NCI-H1417 (cell line): ENCODE data around the gene CGB7.
"Not testable (repeated sequence)": the region's sequence is repeated elsewhere in the genome, so short reads cannot be mapped to it uniquely, and the experiment has no call there.

ENCODE experiments used
- DNase-seq, 3 experiments: peaks; one replicate each; lab custom pipeline; 2025; lab: John Stamatoyannopoulos, UW

The CGB7 gene

DNA sequence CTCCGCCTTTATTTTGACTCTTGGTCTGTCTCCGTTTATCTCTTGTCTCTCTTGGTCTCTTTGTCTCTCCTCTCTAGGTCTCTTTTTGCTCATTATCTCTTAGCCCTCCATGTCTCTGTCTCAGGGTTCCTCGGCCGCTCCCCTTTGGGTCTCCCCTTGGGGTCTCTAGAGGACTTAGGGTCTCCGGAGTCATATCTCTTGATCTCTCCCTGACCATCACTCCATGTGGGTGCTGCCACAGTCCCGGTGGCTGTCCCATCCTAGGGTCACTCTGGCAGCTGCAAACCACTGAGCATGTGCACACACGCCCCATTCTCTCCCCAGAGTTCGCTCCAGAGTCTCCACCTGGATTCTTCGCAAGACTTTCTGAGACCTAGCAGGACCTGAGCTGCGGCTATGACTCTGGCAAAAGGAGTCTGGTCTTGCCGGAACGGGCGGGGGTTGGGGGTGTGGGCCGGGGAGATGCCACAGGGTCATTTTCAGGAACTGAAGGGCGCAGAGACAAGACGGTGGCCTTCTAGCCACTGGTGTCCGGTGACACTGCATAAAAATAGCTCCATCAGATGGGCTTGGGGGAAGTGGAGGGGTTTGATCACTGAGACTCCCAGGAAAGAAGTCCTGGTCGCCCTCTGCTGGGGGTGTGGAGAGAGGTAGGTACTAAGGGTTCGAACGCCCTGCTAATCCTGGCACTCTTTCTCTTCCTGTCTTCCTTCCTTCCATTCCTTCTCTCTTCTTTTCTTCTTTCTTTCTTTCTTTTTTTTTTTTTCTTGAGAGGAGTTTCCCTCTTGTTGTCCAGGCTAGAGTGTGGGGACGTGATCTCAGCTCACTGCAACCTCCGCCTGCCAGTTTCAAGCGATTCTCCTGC is 16.2 kb upstream of the CGB7 start:
- DNase-seq, result peak in 1 of 3 experiments; percentile 25

DNA sequence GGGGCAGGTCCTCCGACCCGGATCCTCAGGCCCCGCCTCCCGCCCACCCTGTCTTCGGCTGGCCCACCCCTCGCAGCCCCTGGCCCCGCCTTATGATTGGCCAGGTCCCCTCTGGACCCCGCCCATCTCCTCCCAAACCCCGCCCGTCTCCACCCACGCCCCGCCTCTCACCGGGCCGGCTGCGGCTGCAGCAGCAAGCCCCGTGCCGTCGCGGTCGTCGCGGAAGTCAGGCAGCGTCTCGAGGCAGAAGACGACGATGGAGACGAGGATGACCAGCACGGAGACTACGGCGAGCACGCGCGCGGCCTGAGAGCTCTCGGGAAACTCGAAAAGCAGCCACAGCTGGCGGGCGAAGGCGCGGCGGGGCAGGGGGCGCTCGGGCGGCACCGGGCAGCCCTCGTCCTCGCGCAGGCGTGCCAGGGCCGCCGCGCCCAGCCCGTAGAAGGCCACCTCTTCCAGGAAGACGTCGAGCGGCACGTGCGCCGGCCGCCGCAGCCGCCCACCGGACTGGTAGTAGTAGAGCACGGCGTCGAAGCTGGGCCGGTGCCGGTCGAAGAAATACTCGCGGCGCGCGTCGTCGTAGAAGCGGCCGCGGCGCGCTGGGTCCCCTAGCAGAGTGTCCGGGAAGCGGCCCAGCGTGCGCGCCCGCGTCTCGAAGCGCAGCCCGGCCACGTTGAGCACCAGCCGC is 14.5 kb upstream of the CGB7 start:
- DNase-seq, result no peak

DNA sequence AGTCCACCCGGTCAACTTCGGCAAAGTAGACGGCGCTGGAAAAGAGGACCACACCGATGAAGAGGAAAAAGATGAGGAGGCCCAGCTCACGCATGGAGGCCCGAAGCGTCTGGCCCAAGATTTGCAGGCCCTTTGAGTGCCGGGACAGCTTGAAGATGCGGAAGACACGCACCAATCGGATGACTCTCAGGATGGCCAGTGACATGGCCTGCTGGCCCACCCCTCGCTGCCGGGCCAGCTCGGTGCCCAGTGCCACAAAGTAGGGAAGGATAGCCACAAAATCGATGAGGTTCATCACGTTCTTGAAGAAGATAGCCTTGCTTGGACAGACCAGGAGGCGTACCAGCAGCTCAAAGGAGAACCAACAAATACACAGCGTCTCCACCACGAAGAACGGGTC is 12.9 kb upstream of the CGB7 start:
- DNase-seq, result no peak

DNA sequence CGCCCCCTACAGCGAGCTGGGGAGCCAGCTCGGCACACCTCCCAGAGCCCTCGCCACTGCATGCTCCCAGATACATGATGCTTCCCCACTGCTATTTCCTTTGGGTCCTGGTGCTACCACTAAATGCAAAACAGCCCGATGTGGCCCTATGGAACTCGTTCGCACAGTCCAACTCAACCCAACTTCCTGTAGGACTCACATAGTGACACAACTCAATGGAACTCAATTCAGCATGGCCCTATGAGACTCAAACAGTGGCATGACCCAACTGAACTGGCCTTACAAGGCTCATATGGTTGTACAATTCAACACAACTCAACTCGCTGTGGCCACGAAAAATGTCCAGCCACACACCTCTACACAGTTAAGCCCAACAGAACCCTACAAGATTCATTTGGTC is 11.5 kb upstream of the CGB7 start:
- DNase-seq, result no peak

DNA sequence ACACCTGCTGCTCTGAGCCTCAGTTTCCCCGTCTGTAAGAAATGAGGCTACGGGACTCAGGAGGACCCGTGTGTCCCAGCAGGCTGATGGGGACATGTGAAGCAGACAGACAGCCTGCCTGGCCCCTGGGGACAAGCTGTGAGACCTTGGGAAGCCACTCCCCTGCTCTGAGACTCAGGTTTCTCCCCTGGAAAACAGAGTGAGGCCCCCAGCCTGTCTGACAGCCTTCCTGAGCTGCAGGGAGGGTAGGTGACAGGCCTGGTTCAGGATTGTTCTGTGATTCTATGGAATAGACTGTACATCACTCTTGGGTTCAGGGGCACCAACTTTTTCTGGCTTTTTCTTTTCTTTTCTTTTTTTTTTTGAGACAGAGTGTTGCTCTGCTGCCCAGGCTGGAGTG is 10.0 kb upstream of the CGB7 start:
- no peak for DNase-seq

DNA sequence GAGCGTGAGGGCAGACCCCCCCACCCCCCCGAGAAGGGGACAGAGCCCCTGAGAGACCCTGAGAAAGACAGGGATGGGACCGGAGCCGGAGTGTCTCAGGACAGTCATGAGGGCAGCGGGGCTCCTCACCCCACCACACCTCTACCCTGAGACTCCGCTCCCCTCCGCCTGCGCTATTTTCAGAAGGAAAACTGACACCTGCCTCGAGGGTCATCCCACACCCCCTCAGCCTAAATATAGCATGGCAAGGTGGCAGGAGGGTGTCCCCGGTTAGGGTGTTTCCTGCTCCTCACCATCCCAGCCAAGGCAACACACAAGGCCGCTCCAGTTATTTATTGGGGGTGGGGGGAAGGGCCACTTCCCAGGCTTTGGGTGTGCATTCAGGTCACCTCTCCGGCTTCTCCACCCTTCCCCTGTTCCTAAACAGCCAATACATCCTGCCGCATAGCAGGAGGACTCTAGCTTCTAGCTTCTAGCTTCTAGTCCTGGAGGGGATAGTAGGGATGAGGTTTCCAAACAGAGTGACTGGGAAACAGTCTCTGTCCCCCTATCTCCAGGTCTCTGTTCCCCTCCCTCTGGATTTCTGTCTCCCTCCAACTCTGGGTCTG is 8.5 kb upstream of the CGB7 start:
- no peak for DNase-seq

DNA sequence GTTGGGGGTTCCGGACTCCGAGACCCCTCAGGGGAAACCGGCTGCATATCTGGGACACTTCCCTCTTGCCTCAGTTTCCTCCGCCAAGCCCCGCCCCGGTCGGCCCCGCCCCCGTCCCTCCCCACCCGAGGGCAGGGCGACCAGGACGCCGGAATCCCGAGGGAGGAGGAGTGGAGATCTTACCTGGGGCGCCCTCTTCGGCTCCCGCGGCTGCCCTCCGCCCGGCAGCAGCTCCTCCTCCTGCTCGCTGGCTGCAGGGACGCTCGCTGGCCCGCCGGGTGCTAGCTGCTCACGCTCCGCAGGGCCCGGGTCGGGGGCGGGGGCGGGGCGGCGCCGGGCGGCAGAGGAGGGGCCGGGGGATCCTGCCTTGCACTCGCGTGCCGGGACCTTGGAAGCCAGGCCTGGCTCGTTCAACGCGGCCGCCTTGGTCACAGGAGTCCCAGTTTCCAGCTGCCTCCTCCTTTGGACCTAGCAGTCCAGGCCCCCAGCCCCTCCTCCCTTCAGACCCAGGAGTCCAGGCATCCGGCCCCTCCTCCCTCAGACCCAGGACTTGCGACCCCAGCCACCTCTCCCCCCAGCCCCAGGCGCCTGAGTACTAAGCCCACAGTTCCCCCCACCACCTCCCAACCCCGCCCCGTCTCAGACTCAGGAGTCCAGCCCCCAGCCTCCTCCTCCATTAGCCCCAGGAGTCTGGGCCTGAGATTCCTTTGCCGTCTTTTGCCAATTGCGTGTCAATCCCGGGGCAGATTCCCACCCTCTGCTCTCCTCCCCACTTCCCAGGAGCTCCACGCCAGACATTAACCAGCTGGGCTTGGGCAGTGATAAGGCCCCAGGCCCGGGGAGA is 7.4 kb upstream of the CGB7 start, which contains the start of gene NTF4:
TSS of gene NTF4 (minus strand) at position 51 of the 844 bp plus-strand sequence. CDS start 2,821 bp downstream, outside the sequence.
- DNase-seq, result peak in 1 of 3 experiments; percentile 9

DNA sequence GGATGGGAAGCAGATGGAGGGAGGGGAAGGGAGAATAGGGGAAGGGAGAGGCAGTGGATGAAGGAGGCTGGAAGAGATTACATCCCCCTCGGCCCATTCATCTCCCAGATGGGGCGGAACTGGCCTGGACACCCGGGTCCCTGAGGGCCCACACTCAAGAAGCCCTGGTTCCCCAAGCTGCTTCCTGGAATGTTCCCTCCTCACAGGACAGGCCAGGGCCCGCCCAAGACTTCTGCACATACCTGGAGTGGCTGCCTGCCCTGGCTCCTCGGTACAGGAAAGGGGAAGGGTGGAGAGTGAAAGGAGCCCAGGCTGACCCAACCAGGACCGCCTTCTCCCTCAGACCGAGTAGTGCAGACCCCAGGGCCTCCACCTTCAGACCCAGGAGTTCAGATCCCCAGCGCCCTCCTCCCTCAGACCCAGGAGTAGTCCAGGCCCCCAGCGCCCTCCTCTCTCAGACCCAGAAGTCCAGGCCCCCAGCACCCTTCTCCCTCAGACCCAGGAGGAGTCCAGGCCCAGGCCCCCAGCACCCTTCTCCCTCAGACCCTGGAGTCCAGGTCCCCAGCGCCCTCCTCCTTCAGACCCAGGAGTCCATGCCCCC is 6.6 kb upstream of the CGB7 start:
- DNase-seq, result no peak

DNA sequence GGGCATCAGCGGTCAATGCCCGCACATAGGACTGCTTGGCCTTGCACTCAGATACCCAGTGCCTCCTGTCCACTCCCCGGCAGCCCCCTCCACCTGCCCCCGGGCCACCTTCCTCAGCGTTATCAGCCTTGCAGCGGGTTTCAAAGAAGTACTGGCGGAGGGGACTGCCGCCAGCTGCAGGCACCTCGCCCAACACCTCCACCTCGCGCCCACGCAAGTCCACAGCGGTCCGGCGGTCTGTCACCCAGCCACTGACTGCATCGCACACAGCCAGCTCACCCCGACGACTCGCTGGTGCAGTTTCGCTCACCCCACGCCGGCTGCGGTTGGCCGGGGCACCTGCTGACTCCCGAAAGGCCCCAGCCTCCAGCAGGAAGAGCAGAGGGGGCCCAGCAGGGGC is 3.9 kb upstream of the CGB7 start:
- DNase-seq, result no peak

DNA sequence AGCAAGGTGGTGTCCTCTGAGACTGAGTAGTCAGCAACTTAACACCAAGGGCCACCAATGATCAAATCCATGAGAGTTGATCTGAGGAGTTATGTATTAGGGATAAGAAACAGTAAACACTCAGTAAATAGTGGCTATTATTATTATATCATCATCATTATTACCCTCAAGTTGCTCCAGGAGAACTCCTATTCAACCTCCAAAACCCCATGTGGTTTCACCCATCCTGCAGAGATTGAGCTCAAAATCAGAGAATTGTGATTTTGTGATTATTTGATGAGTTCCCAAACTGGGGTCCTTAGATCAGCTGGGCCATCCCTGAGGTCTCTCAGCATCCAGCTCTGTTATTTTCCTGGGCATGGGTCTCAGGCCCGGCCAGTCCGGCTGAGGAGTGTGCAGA is 3.5 kb upstream of the CGB7 start:
- DNase-seq, result no peak

DNA sequence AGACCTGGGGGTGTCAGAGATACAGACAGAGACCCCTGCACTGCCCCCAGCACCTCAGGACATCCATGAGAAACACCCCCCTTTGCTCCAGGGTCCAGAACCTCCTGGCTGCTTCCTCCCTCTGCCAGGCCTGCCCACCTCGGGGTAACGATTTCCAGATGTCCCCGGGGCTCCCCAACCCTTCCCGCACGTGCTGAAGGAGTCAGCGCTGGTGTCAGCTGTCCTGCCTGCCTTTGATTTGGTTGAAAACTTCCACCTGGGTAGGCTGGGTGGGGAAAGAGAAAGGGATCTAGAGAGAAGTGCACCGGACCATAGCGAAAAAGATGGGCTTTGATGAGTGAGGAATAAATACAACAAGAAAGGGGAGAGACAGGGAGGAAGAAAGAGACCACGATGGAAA is 1.5 kb upstream of the CGB7 start:
- DNase-seq, result no peak

DNA sequence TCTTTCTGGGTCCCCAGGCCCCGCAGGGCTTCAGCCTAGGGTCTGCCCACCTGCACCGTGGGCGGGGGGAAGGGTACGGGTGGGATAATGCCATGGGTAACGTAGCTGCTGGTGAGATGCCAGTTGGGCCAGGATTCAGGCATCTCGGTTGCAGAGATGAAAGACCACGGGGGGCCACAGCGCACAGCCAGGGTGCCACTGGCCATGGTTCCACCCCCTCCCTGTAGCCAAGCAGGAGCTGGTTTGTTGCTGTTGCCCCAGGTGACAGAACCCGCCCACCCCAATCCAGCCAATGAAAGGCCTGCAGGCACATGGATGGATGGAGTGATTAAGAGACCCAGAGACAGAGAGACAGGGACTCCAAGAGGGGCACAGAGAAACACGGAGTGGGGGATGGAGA is 1.0 kb upstream of the CGB7 start:
- DNase-seq, result no peak

DNA sequence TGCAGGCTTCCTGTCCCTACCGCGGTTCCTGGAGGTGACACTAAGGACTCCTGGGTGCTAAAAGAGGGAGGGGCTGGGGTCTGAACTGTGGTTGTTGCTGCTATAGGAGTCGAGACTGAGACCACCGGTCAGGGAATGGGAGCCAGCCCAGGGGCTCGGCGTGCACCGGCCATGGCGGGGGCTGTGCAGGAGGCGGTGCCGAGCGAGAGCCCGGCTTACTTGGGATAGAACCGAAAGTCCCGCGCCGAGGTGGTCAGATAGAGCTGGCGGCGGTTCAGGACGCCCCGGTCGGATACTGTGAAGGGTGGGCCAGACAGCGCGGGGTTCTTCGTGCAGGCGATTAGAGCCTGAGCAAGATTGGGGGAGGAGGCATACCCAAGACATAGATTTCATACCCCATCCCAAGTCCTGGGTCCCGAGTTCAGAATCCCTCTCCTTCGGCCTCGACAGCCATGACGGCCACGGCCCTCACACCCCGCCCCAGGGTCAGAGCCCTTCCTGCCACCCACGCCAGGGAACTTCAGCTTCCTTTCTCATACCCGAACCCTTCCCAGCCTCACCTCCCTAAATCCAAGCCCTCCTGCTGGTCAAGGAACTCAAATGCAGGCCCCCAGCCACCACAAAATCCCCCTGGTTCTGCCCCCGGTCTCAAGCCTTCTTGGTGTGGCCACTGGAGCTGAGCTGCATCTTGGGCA is 500 bp downstream of the CGB7 start:
- not testable (repeated sequence) for DNase-seq

DNA sequence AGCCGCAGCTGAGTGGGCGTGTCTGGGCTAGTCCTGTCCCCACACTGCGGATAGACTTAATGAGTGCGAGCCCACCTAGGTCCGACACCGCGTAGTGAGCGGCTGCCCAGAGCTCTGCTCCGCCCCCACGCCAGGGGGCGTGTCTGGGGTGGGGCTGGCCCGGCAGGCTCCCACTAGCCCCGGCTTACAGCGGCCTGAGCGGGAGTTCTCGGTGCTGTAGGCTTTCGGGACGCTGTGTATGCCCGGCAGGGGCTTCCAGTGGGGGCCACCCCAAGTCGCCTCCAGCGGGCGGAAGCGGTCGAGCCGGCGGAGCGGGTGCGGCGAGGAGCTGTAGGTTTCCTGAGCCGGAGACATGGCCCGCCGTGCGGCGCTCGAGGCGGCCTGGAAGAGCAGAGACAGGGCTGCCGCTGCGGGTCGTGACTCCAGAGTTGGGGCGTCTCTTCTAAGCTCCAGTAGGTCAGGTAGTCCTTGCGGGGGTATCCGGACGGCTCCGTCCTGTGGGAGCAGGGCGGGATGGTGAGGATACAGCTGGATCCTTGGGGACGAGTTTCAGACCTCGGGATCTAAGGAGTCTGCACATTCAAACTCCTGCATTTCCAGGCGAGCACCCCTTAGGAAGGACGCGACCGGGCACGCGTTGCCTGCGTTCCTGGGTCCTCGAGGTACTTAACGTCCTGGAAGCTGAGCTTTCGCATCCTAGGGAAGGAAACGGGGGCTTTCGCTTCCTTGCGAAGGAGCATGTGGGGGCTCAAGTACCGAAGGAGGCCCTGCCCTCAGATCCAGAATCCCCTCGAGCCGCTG is 1.2 kb downstream of the CGB7 start:
- DNase-seq, result peak in 2 of 3 experiments; percentile 49 to 64

DNA sequence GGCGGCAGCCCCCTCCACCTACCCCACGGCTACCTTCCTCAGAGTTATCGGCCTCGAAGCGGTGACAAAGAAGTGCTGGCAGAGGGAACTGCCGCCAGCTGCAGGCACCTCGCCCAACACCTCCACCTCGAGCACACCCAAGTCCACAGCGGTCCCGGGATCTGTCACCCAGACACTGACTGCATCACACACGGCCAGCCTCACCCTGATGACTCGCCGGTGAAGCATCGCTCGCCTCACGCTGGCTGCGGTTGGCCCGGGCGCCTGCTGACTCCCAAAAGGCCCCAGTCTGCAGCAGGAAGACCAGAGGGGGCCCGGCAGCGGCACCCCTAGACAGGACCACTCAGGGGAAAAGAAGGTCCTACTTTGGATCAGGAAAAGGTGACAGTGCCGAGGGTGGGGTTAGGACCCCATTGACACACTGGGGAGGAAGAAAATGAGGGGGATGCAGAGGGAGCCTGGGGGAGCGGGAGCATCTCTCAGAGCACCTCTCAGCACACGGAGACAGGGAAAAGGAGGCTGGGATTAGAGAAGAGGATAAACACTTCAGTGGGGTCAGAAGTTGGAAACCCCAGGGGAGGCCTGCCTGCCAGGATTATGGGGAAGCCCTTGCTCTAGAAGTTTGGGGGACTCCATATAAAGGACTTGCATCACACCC is 7.0 kb downstream of the CGB7 start:
- DNase-seq, result not testable (repeated sequence)

DNA sequence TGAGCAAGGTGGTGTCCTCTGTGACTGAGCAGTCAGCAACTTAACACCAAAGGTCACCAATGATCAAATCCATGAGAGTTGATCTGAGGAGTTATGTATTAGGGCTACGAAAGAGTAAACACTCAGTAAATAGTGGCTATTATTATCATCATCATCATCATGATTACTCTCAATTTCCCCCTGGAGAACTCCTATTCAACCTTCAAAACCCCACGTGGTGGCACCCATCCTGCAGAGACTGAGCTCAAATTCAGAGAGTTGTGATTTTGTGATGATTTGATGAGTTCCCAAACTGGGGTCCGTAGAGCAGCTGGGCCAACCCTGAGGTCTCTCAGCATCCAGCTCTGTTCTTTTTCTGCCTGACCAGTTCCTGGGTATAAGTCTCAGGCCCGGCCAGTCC is 7.7 kb downstream of the CGB7 start:
- DNase-seq, result not testable (repeated sequence)

DNA sequence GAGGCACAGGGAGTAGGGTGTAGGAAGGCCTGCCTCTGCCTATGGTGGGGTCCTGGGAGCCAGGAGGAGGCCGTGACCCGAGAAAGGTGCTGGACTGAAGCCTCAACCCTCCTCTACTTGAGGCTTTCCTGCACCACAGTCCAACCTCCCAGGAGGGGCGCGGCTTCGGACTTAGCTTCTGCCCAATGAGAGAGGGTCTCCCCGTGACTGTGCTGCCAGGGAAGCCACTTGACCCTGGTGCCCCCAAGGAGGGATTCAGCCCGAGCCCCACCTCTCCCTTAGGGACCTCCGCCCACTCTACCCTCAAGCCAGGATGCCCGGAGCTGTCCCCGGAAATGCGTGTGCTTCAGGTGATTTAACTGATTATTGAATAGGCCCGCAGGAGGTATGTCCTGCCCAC is 8.5 kb downstream of the CGB7 start, which contains the start of gene CGB8:
TSS of gene CGB8 (minus strand) at position 101 of the 400 bp plus-strand sequence. CDS start 372 bp downstream, outside the sequence.
- not testable (repeated sequence) for DNase-seq

DNA sequence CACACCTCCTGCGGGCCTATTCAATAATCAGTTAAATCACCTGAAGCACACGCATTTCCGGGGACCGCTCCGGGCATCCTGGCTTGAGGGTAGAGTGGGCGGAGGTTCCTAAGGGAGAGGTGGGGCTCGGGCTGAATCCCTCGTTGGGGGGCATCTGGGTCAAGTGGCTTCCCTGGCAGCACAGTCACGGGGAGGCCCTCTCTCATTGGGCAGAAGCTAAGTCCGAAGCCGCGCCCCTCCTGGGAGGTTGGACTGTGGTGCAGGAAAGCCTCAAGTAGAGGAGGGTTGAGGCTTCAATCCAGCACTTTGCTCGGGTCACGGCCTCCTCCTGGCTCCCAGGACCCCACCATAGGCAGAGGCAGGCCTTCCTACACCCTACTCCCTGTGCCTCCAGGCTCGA is 14.0 kb downstream of the CGB7 start, which contains the start of gene CGB5:
TSS of gene CGB5 (plus strand) at position 301 of the 400 bp plus-strand sequence. CDS start 362 bp downstream, outside the sequence.
- not testable (repeated sequence) for DNase-seq

DNA sequence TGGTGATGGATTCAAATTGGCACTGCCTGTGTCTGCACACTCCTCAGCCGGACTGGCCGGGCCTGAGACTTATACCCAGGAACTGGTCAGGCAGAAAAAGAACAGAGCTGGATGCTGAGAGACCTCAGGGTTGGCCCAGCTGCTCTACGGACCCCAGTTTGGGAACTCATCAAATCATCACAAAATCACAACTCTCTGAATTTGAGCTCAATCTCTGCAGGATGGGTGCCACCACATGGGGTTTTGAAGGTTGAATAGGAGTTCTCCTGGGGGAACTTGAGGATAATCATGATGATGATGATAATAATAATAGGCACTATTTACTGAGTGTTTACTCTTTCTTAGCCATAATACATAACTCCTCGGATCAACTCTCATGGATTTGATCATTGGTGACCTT is 14.9 kb downstream of the CGB7 start:
- DNase-seq, result not testable (repeated sequence)
